AG04450 (cell line): Measurements from ENCODE around the gene PEPD. TPM values are rescaled to one million over a fixed set of nuclear protein-coding genes. Genes with fewer than 3 reads are reported as not detected.

Experiments
- CTCF ChIA-PET: fragments of 300-600, 350-600 bp; formaldehyde crosslinking; extraction: SDS; loops from one replicate; lab custom pipeline; 2022; ENCODE audit warnings: antibody characterized with exemption, inconsistent platforms; lab: Charles Lee
- POLR2A ChIA-PET: fragments of 350-600 bp; formaldehyde crosslinking; extraction: SDS; loops from one replicate; lab custom pipeline; 2021; ENCODE audit warnings: antibody characterized with exemption, inconsistent platforms; lab: Yijun Ruan, JAX
- DNase-seq: peaks from one replicate; pipeline ENCODE4 v3.0.0-alpha.2; 2011; ENCODE audit warnings: low read depth, low spot score
- H3K27ac ChIP-seq: one replicate; pipeline ENCODE4 v1.5.1; 2012; ENCODE audit warnings: low read depth, low read length, control low read depth
- H3K27me3 ChIP-seq: one replicate; pipeline ENCODE4 v1.6.0; 2012; ENCODE audit warnings: low read length; ENCODE audit not compliant: control insufficient read depth, insufficient read depth
- H3K4me3 ChIP-seq: 2 replicates; pipeline ENCODE4 v1.5.1; 2011; ENCODE audit warnings: mild to moderate bottlenecking, low read depth, low read length, control low read depth
- H3K9me3 ChIP-seq: 2 replicates; pipeline ENCODE4 v1.5.1; 2012; ENCODE audit warnings: low read length; ENCODE audit not compliant: control insufficient read depth, insufficient read depth
- polyA plus RNA-seq: library from polyadenylated mRNA; depleted of rRNA; stranded (reverse); fragments of >200 nt; gene quantifications from 2 replicates; pipeline ENCODE4 v1.2.3, GENCODE V29; 2011
- TF ChIP-seq, protein P1 (sequence below): IDR thresholded peaks from 2 replicates; pipeline ENCODE4 v1.5.1; 2011; ENCODE audit warnings: low read depth, low read length, control low read depth, inconsistent platforms

The PEPD gene
- polyA plus RNA-seq, 1 experiment, result 67.1 TPM

DNA sequence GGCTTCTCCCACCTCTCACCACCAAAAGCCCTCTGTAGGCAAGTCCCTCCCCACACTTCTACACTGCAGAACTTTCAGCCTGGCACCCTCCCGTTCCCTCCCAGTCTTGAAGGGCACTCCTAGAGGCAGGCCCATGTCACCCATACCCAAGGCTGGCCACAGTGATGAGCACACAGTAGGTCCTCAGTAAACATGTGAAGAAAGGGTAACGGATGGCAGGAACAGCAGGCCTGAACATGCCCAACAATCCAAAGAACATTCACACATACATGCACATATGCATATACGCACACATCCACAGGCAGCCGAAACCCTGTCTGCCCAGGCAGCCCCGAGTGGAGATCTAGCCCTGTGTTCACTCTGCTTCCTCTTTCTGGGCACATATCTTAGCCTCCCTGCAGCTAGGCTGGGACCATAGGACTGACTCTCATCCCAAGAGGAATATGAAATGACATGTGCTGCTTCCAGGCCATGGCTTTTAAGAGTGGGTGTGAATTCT, 92.9 kb downstream of the PEPD start:
- no peaks in the 10 kb centered on the region for H3K27me3 ChIP-seq
- no peak overlapping the region for H3K27ac ChIP-seq
- POLR2A ChIA-PET, result no interaction called here
- CTCF ChIA-PET, result interaction anchor here (3.0 kb wide), 2 partner anchors 10 to 341 kb away, joined by 55 to 87 read pairs; no protein-coding TSS in a partner anchor
- no peaks in the 10 kb centered on the region for H3K9me3 ChIP-seq
- DNase-seq, result no peak
- no peak overlapping the region for H3K4me3 ChIP-seq
- TF ChIP-seq, protein P1, sequence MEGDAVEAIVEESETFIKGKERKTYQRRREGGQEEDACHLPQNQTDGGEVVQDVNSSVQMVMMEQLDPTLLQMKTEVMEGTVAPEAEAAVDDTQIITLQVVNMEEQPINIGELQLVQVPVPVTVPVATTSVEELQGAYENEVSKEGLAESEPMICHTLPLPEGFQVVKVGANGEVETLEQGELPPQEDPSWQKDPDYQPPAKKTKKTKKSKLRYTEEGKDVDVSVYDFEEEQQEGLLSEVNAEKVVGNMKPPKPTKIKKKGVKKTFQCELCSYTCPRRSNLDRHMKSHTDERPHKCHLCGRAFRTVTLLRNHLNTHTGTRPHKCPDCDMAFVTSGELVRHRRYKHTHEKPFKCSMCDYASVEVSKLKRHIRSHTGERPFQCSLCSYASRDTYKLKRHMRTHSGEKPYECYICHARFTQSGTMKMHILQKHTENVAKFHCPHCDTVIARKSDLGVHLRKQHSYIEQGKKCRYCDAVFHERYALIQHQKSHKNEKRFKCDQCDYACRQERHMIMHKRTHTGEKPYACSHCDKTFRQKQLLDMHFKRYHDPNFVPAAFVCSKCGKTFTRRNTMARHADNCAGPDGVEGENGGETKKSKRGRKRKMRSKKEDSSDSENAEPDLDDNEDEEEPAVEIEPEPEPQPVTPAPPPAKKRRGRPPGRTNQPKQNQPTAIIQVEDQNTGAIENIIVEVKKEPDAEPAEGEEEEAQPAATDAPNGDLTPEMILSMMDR, result no peak

DNA sequence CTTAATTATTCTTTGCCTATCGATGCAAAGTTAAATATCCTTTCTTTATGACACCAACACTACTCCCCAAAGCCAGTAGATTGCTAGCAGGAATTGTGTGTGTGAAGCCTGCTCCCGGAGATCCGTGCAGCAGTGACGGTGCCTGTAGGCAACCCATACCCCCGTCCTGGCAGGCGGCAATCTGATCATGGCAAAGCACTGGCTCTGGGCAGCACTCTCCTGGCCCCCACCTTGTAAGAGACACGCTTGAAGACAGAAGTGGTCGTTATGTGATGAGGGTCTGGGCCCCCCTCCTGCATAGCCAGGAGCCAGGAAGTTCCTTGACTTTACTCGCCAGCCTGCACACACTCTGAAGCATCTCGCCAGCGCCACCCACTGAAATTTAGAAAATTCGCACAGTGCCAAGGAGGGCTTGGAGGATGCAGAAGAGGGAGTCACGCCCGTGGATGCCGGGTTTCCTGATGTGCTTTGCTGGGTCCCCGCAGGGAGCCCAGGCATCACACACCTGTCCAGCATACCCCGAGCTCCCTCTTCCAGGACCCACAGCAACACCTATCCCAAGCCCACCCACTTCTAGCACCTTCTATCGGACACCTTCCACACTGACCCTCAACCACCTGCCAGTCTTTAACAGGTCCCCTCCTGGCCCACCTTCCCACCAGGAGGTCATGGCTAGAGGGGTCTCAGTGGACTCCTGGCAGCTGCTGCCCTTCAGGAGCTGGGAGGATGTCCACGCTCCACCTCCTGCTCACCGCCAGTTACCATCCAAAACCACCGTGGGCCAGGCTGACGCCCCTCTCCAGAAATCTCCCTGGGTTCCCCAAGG, 93.6 kb downstream of the PEPD start:
- POLR2A ChIA-PET, result no interaction called here

DNA sequence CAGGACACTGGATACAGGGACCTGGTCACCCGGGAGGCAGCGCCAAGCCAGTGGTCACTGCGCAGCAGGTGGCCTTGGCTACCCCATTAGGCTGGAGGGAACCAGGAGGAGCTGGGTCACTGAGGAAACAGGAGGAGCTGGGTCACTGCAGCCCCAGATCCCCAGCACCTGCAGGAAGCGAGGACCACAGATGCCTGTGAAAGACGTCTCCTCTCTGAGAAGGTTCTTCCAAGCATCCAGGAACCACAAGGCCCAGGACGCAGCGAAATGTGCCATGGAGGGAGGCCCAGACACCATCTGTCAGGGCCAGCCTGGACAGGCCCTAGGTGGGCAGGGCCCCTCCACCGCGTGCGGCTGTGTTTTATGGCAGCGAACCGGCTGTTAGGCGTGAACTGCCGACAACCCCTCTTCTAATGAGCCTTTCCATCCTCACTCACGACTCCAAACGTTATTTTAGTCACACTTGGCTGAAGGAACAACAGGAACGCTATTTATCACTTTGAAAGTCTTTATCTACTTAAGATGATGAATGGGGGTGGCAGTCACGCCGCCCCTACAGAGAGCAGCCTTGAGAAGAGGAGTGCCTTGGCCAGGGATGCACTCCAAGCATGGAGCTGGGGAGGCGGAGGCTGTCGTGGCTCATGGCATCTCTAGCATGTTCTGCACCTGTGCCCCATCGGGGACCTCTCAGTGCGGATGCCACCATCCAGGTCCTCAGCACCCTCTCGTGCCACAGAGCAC, 94.8 kb downstream of the PEPD start:
- no peaks in the 10 kb centered on the region for H3K27me3 ChIP-seq
- no peak for DNase-seq
- no peak overlapping the region for H3K4me3 ChIP-seq
- ChIA-PET POLR2A (no interaction called here), CTCF (no interaction called here)
- TF ChIP-seq, protein P1, result no peak
- no peaks in the 10 kb centered on the region for H3K9me3 ChIP-seq
- H3K27ac ChIP-seq, result no peak overlapping the region

More for the DNA sequence above, 93.6 kb downstream of the PEPD start:
- H3K9me3 ChIP-seq, result no peaks in the 10 kb centered on the region
- TF ChIP-seq, protein P1, result no peak
- H3K4me3 ChIP-seq, result no peak overlapping the region
- DNase-seq, result no peak
- H3K27ac ChIP-seq, result no peak overlapping the region
- H3K27me3 ChIP-seq, result no peaks in the 10 kb centered on the region
- CTCF ChIA-PET, result interaction anchor here (3.0 kb wide), 2 partner anchors 9 to 342 kb away, joined by 55 to 87 read pairs; no protein-coding TSS in a partner anchor

DNA sequence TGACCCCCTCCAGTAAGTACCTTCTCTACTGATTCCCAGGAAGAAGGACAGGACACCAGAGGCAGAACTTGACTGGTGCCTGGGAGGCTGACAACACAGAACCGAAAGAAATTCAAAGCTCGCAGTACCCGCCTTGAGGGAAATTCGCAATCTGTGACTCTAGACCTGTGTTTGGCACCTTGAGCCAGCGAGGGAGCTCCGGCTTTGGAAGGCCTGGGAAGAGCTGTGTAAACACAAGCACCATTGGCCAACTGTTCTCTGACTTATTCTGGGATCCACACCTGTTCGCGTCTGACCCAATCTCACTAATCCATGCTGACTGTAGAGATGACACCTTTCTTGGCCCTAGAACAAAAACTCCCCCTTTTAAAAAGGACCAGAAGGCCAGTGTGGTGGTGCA, 97.4 kb downstream of the PEPD start:
- TF ChIP-seq, protein P1, result no peak
- Histone ChIP-seq H3K27ac (no peak overlapping the region), H3K9me3 (no peaks in the 10 kb centered on the region), H3K4me3 (no peak overlapping the region), H3K27me3 (no peaks in the 10 kb centered on the region)
- POLR2A ChIA-PET, result no interaction called here
- DNase-seq, result no peak
- CTCF ChIA-PET, result no interaction called here
